Psoas muscle (tissue), 8 donors: ENCODE results near the gene PRKCH. TPM values are rescaled to one million over a fixed set of nuclear protein-coding genes. Genes with fewer than 3 reads are reported as not detected.
A peak's percentile ranks its signal among the peaks of the same experiment; 100 is the strongest.

Experiments used
- ATAC-seq, 4 donors: fragments of 200-7000 bp; cut with Tn5 transposase; one replicate each; pipeline ENCODE4 v1.9.1; 2020; ENCODE audit warnings: moderate library complexity in 3 of 4, mild to moderate bottlenecking in 2 of 4
- DNase-seq, 2 donors: peaks; one replicate each; pipeline ENCODE4 v3.0.0-alpha.2; 2020
- H3K27ac ChIP-seq: fragments of 200-600 bp; one replicate; pipeline ENCODE4 v1.8.0; 2022
- H3K27me3 ChIP-seq, 3 donors: fragments of 200-600 bp in 1 of 3; one replicate each; pipeline versions ENCODE4 v1.6.1 to v1.8.0; 2013 to 2022; ENCODE audit warnings: low read length in 2 of 3, mild to moderate bottlenecking in 2 of 3, moderate library complexity in 1 of 3; ENCODE audit not compliant: insufficient read depth in 3 of 3
- H3K36me3 ChIP-seq, 2 donors: fragments of 200-600 bp in 1 of 2; one replicate each; pipeline versions ENCODE4 v1.6.1 to v1.8.0; 2013 to 2022; ENCODE audit warnings: low read depth in 1 of 2, mild to moderate bottlenecking in 1 of 2, moderate library complexity in 1 of 2; ENCODE audit not compliant: insufficient read depth in 1 of 2
- H3K4me1 ChIP-seq: fragments of 200-600 bp; one replicate; pipeline ENCODE4 v1.8.0; 2022
- H3K4me3 ChIP-seq: fragments of 200-600 bp; one replicate; pipeline ENCODE4 v1.8.0; 2022; ENCODE audit warnings: mild to moderate bottlenecking
- H3K9me3 ChIP-seq: fragments of 200-600 bp; one replicate; pipeline ENCODE4 v1.8.0; 2022
- CTCF ChIP-seq: fragments of 200-600 bp; IDR thresholded peaks from one replicate; pipeline ENCODE4 v1.8.0; 2022; ENCODE audit warnings: antibody characterized with exemption
- WGBS, 3 donors: extraction: QIAGEN DNeasy Blood & Tissue Kit; methylation state at CpG; one replicate each; pipeline versions ENCODE4 v1.1.6 to v1.1.7; 2013; 5-methylcytosine and 5-hydroxymethylcytosine counted together
- intact Hi-C, 2 donors: fragments of 100-400 bp; cut with DNase I; formaldehyde crosslinking; loops; one replicate each; pipeline versions ENCODE4 v1.11.0 to v1.14.2; 2022
- polyA plus RNA-seq, 3 donors: library from polyadenylated mRNA; stranded (reverse); fragments of 200-250 nt; gene quantifications; one replicate each; pipeline ENCODE4 v1.2.3, GENCODE V29; 2013
- total RNA-seq, 4 donors: library from RNA; stranded (reverse); fragmentation: NEBNext Ultra II Directional in 2 of 4; extraction: Animal tissue kit (Norgen Biotek cat#: 25700) in 2 of 4; gene quantifications; one replicate each; pipeline versions ENCODE4 v1.2.1 to v1.2.4, GENCODE V29; 2021 to 2023
- donor health status: healthy with polysubstance abuse.
- donor health status: DM: no; HTN: no; CAD: no; lungs with moderate emphysema.
- donor health status: Bipolar disorder and iron deficiency.
- donor health status: healthy.
- donor health status: DM: yes; HTN: yes; CAD: no.
- donor health status: DM: no; HTN: no; CAD: no.
- donor health status: DM: no; HTN: no; CAD: no.
- donor health status: DM: yes; HTN: yes; CAD: no.

PRKCH gene
- total and polyA plus RNA-seq, 7 donors: 5.9 to 17.9 (median 11.1) TPM

- intact Hi-C loops: no loop called here
- peaks cover 30% of the 10 kb centered on the region for H3K4me1 ChIP-seq
- H3K27ac ChIP-seq: peak overlapping the region; percentile 18
Observed at GRCh38 chr14:61542848-61543790, 221.7 kb downstream of the PRKCH start.

GRCh38 chr14:61543946-61544345 is 222.6 kb downstream of the PRKCH start:
- no peak for TF ChIP-seq CTCF
- Histone ChIP-seq H3K27ac (peak overlapping the region; percentile 18), H3K27me3 (no peaks in the 10 kb centered on the region), H3K4me3 (no peak overlapping the region), H3K36me3 (peaks cover 0 to 1% of the 10 kb centered on the region in 2 donors), H3K4me1 (peaks cover 30% of the 10 kb centered on the region), H3K9me3 (no peaks in the 10 kb centered on the region)
- ATAC-seq (no peak), DNase-seq (no peak)
- 66 to 79% (median 71%) methylated on average over 7 of the region's 7 CpGs for WGBS, 3 donors
- intact Hi-C loops: no loop called here

More at GRCh38 chr14:61542848-61543790, 221.7 kb downstream of the PRKCH start:
- peak in 1 of 4 donors; percentile 7 for ATAC-seq
- no peaks in the 10 kb centered on the region for H3K27me3 ChIP-seq
- H3K36me3 ChIP-seq: no peaks in the 10 kb centered on the region
- DNase-seq: no peak
- 52 to 57% (median 53%) methylated on average over 8 of the region's 8 CpGs for WGBS, 3 donors
- no peak overlapping the region for H3K4me3 ChIP-seq
- TF ChIP-seq CTCF: no peak
- H3K9me3 ChIP-seq: no peaks in the 10 kb centered on the region

- TF ChIP-seq CTCF: no peak
- Histone ChIP-seq H3K9me3 (no peaks in the 10 kb centered on the region), H3K27me3 (no peaks in the 10 kb centered on the region), H3K4me3 (no peak overlapping the region), H3K36me3 (peaks cover 0 to 9% of the 10 kb centered on the region in 2 donors), H3K4me1 (peaks cover 30% of the 10 kb centered on the region), H3K27ac (peak overlapping the region; percentile 36)
- DNase-seq (no peak), ATAC-seq (peak; percentile 16 to 72 (median 34))
- WGBS, 3 donors: 56 to 72% (median 58%) methylated on average over 14 of the region's 14 CpGs
- intact Hi-C loops: no loop called here
Observed at GRCh38 chr14:61544448-61545330, 223.3 kb downstream of the PRKCH start.

GRCh38 chr14:61545726-61546455 is 224.5 kb downstream of the PRKCH start:
- H3K9me3 ChIP-seq: no peaks in the 10 kb centered on the region
- peak in 2 of 4 donors; percentile 52 to 67 for ATAC-seq
- no peaks in the 10 kb centered on the region for H3K27me3 ChIP-seq
- peaks cover 30% of the 10 kb centered on the region for H3K4me1 ChIP-seq
- DNase-seq: no peak
- intact Hi-C loops: no loop called here
- H3K27ac ChIP-seq: no peak overlapping the region
- H3K4me3 ChIP-seq: no peak overlapping the region
- 46 to 80% (median 57%) methylated on average over 7 of the region's 7 CpGs for WGBS, 3 donors
- TF ChIP-seq CTCF: no peak
- H3K36me3 ChIP-seq: peaks cover 0 to 9% of the 10 kb centered on the region in 2 donors
